Testis (tissue), 3 donors: ENCODE results near the gene BDKRB2. TPM values are rescaled to one million over a fixed set of nuclear protein-coding genes. Genes with fewer than 3 reads are reported as not detected.

Experiments used
- DNase-seq: peaks from one replicate; pipeline ENCODE4 v3.0.0-alpha.2; 2019
- H3K27ac ChIP-seq, 2 donors: fragments of 200-600 bp; sonication (generic); one replicate each; pipeline ENCODE4 v1.5.1; 2019
- H3K27me3 ChIP-seq: fragments of 200-600 bp; sonication (generic); one replicate; pipeline ENCODE4 v1.5.1; 2019
- H3K36me3 ChIP-seq: fragments of 200-600 bp; sonication (generic); one replicate; pipeline ENCODE4 v1.5.1; 2017; ENCODE audit warnings: low read depth; ENCODE audit errors: missing control alignments
- H3K4me1 ChIP-seq: fragments of 200-600 bp; sonication (generic); one replicate; pipeline ENCODE4 v1.5.1; 2019
- H3K4me3 ChIP-seq, 2 donors: fragments of 200-600 bp; sonication (generic); one replicate each; pipeline ENCODE4 v1.5.1; 2017 to 2019
- H3K9me3 ChIP-seq: fragments of 200-600 bp; sonication (generic); one replicate; pipeline ENCODE4 v1.5.1; 2017
- POLR2A ChIP-seq: fragments of 450-650 bp; IDR thresholded peaks from one replicate; pipeline ENCODE4 v1.6.1; 2017; ENCODE audit warnings: antibody characterized with exemption, mild to moderate bottlenecking, moderate library complexity
- WGBS, 2 donors: methylation state at CpG; one replicate each; pipeline ENCODE4 v1.1.5; 2018; 5-methylcytosine and 5-hydroxymethylcytosine counted together
- intact Hi-C: fragments of 100-400 bp; cut with DNase I; formaldehyde crosslinking; loops from one replicate; pipeline ENCODE4 v1.15.1; 2023; ENCODE audit warnings: low total_unique reads
- polyA plus RNA-seq: library from polyadenylated mRNA; stranded (reverse); fragments of 350-450 nt; fragmentation: Illumina TruSeq; extraction: RNeasy Lipid Tissue Mini Kit (QIAGEN cat#74804); gene quantifications from one replicate; pipeline ENCODE4 v1.2.3, GENCODE V29; 2014; ENCODE audit warnings: low read depth, low replicate concordance; ENCODE audit not compliant: insufficient read depth
- total RNA-seq, 2 donors: library from RNA; depleted of rRNA; stranded (reverse); fragments of >200 nt; gene quantifications; one replicate each; pipeline ENCODE4 v1.2.3, GENCODE V29; 2016
- TF ChIP-seq, protein P1 (sequence below), 3 experiments: fragments of 450-650 bp in 2 of 3; fragments of 200-600 bp in 1 of 3; sonication (generic) in 1 of 3; IDR thresholded peaks; one replicate each; pipeline ENCODE4 v1.5.1; 2016 to 2019; ENCODE audit warnings: antibody characterized with exemption in 3 of 3, mild to moderate bottlenecking in 2 of 3, moderate library complexity in 1 of 3

BDKRB2 gene
- total and polyA plus RNA-seq, 3 donors from 2014 or later = 0.63 to 2.9 (median 0.87) TPM

GRCh38 chr14:96164861-96165490, 39.7 kb upstream of the BDKRB2 start:
- Histone ChIP-seq H3K36me3 (no peaks in the 10 kb centered on the region), H3K27ac (no peak overlapping the region), H3K4me1 (no peaks in the 10 kb centered on the region), H3K9me3 (no peaks in the 10 kb centered on the region), H3K27me3 (no peaks in the 10 kb centered on the region), H3K4me3 (no peak overlapping the region)
- intact Hi-C loops = no loop called here
- no peak for DNase-seq
- WGBS, 2 donors = 87 to 92% methylated on average over 5 of the region's 5 CpGs
- TF ChIP-seq, protein P1, sequence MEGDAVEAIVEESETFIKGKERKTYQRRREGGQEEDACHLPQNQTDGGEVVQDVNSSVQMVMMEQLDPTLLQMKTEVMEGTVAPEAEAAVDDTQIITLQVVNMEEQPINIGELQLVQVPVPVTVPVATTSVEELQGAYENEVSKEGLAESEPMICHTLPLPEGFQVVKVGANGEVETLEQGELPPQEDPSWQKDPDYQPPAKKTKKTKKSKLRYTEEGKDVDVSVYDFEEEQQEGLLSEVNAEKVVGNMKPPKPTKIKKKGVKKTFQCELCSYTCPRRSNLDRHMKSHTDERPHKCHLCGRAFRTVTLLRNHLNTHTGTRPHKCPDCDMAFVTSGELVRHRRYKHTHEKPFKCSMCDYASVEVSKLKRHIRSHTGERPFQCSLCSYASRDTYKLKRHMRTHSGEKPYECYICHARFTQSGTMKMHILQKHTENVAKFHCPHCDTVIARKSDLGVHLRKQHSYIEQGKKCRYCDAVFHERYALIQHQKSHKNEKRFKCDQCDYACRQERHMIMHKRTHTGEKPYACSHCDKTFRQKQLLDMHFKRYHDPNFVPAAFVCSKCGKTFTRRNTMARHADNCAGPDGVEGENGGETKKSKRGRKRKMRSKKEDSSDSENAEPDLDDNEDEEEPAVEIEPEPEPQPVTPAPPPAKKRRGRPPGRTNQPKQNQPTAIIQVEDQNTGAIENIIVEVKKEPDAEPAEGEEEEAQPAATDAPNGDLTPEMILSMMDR (IDR thresholded peaks at IDR 0.05) = no peak
- no peak for TF ChIP-seq POLR2A

- DNase-seq = no peak
- no peak overlapping the region for H3K27ac ChIP-seq
- WGBS, 2 donors = 69 to 75% methylated on average over 6 to 12 of the region's 12 CpGs
Observed at GRCh38 chr14:96165493-96166436, 38.9 kb upstream of the BDKRB2 start.

DNA sequence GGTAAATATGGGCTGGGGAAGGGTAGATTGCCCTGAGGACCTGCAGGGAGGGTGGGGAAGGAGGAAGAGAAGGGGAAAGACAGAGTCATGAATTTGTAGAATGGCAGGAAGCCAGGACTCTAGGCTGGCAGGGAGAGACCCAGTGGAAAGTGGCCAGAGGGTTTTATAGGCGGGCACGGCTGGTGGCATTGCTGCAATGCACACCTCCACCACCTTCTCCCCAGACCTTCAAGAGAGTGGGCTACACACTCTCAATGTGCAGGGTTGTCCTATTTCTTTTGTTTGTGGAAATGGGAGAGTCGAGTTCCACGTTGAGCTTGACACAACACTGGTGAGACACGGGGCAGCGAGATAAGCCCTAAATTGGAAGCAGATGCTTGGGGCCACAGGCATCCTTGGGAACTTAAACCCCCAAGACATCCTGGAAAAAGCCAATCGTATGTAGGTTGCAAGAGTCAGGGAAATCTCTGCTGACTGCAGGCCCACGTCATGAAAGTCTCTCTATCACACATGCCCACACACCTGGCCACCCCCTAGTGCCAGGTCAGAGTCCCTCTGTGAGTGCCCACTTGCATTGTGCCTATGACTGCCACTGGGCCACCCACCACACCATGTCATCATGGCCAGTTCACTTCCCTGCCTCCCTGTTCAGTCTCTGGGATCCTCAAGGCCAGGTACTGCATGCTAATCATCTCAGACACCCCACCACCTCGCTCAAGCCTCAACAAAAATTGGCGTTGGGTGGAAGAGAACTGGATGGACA, 38.0 kb upstream of the BDKRB2 start:
- intact Hi-C loops = no loop called here
- H3K9me3 ChIP-seq = no peaks in the 10 kb centered on the region
- WGBS, 2 donors = 82 to 87% methylated on average over 10 of the region's 10 CpGs
- DNase-seq = no peak
- TF ChIP-seq, protein P1 (IDR thresholded peaks at IDR 0.05) = no peak
- TF ChIP-seq POLR2A = no peak
- H3K4me3 ChIP-seq = no peak overlapping the region
- H3K27me3 ChIP-seq = no peaks in the 10 kb centered on the region
- H3K4me1 ChIP-seq = no peaks in the 10 kb centered on the region
- no peak overlapping the region for H3K27ac ChIP-seq
- no peaks in the 10 kb centered on the region for H3K36me3 ChIP-seq

More at GRCh38 chr14:96165493-96166436, 38.9 kb upstream of the BDKRB2 start:
- no peak for TF ChIP-seq POLR2A
- TF ChIP-seq, protein P1 (IDR thresholded peaks at IDR 0.05) = no peak
- no peaks in the 10 kb centered on the region for H3K27me3 ChIP-seq
- no peaks in the 10 kb centered on the region for H3K4me1 ChIP-seq
- intact Hi-C loops = no loop called here
- H3K36me3 ChIP-seq = no peaks in the 10 kb centered on the region
- no peaks in the 10 kb centered on the region for H3K9me3 ChIP-seq
- no peak overlapping the region for H3K4me3 ChIP-seq

DNA sequence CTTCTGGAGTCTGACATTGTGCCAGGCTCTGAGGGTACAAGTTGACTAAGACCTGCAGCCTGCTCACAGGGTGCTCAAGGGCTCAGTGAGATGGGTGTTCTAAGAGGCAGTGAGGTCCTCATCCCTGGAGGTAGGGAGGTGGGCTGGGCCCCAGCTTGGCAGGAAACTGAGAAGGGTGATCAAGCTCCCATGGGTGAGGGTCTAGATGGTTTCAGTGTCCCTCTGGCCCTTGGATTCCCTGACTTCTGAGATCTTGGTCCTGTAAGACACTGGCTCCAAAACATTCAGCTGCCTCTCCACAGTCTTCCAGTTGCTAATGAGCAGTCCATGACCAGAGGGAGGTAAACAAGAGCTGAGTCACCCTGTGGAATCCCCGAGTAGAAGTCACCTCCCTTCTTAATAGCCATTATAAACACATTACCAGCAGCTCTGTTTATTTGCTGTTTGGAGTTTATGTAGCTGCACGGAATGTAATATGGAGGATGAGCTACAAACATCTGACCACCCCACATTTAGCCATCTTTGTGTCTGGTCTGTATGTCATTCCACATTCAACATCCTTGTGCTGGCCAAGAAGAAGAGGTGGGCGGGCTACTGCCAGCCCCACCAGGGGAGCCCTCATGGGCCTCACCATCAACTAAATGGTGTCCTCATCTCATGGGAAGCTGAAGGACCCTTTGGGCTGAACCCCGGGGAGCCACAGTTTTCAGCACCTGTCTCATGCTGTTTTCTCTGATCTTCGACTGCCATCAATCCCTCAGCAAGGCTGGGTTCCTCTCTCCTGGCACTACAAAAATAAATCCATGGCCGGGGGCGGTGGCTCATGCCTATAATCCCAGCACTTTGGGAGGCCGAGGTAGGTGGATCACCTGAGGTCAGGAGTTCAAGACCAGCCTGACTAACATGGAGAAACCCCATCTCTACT, 37.2 kb upstream of the BDKRB2 start:
- H3K27me3 ChIP-seq = no peaks in the 10 kb centered on the region
- no peak for TF ChIP-seq POLR2A
- TF ChIP-seq, protein P1 (IDR thresholded peaks at IDR 0.05) = no peak
- no peak for DNase-seq
- H3K9me3 ChIP-seq = no peaks in the 10 kb centered on the region
- no peak overlapping the region for H3K27ac ChIP-seq
- intact Hi-C loops = no loop called here
- 82 to 84% methylated on average over 8 of the region's 8 CpGs for WGBS, 2 donors
- no peaks in the 10 kb centered on the region for H3K36me3 ChIP-seq
- H3K4me1 ChIP-seq = no peaks in the 10 kb centered on the region
- no peak overlapping the region for H3K4me3 ChIP-seq
